G401 (cell line): Measurements from ENCODE around the gene CD81. TPM values are rescaled to one million over a fixed set of nuclear protein-coding genes. Genes with fewer than 3 reads are reported as not detected.
"Not testable (repeated sequence)": the region's sequence is repeated elsewhere in the genome, so short reads cannot be mapped to it uniquely, and the experiment has no call there.

Experiments
- DNase-seq: peaks from one replicate; pipeline ENCODE4 v3.0.0-alpha.2; 2015; ENCODE audit warnings: low spot score
- in situ Hi-C: cut with HindIII; loops from 2 replicates; pipeline ENCODE4 v1.10.0; 2016; ENCODE audit warnings: low sequenced_read_pairs, mixed read lengths
- total RNA-seq: library from RNA; depleted of rRNA; stranded (reverse); fragments of >200 nt; shearing (Covaris generic); gene quantifications from 2 replicates; pipeline ENCODE4 v1.2.3, GENCODE V29; 2014

CD81 gene
- total RNA-seq, 1 experiment from 2014 or later, result 105 TPM

- DNase-seq, result no peak
- in situ Hi-C loops, result no loop called here
Measured at GRCh38 chr11:2352420-2352819, 24.7 kb upstream of the CD81 start.

- no peak for DNase-seq
- in situ Hi-C loops, result no loop called here
Measured at GRCh38 chr11:2355000-2355644, 22.0 kb upstream of the CD81 start.

- in situ Hi-C loops, result no loop called here
- no peak for DNase-seq
Measured at GRCh38 chr11:2357246-2357645, 19.9 kb upstream of the CD81 start.

- in situ Hi-C loops, DNase-seq: not testable (repeated sequence)
Measured at GRCh38 chr11:2357651-2358050, 19.5 kb upstream of the CD81 start.

GRCh38 chr11:2358754-2359442 is 18.2 kb upstream of the CD81 start:
- DNase-seq, result no peak
- in situ Hi-C loops, result no loop called here

GRCh38 chr11:2359557-2359956 is 17.6 kb upstream of the CD81 start:
- no peak for DNase-seq
- in situ Hi-C loops, result no loop called here

- DNase-seq, result no peak
- in situ Hi-C loops, result no loop called here
Measured at GRCh38 chr11:2360081-2360642, 16.9 kb upstream of the CD81 start.

GRCh38 chr11:2361565-2361964 is 15.5 kb upstream of the CD81 start:
- in situ Hi-C loops, result no loop called here

GRCh38 chr11:2362414-2362813 is 14.7 kb upstream of the CD81 start:
- no peak for DNase-seq
- in situ Hi-C loops, result no loop called here

More at GRCh38 chr11:2361565-2361964, 15.5 kb upstream of the CD81 start:
- no peak for DNase-seq

GRCh38 chr11:2363130-2363529 is 14.0 kb upstream of the CD81 start:
- DNase-seq, result no peak
- in situ Hi-C loops, result no loop called here

GRCh38 chr11:2363577-2364370 is 13.3 kb upstream of the CD81 start:
- in situ Hi-C loops, result no loop called here
- no peak for DNase-seq

GRCh38 chr11:2364386-2364785 is 12.7 kb upstream of the CD81 start:
- DNase-seq, in situ Hi-C loops: not testable (repeated sequence)

GRCh38 chr11:2365571-2366210 is 11.4 kb upstream of the CD81 start:
- DNase-seq, result no peak
- in situ Hi-C loops, result no loop called here

- DNase-seq, result no peak
Measured at GRCh38 chr11:2366276-2366675, 10.8 kb upstream of the CD81 start.

GRCh38 chr11:2366733-2367132 is 10.4 kb upstream of the CD81 start:
- in situ Hi-C loops, result no loop called here

More at GRCh38 chr11:2366276-2366675, 10.8 kb upstream of the CD81 start:
- in situ Hi-C loops, result no loop called here

GRCh38 chr11:2367266-2368160 is 9.6 kb upstream of the CD81 start:
- in situ Hi-C loops, result no loop called here
- no peak for DNase-seq

More at GRCh38 chr11:2366733-2367132, 10.4 kb upstream of the CD81 start:
- no peak for DNase-seq

- in situ Hi-C loops, result no loop called here
- DNase-seq, result no peak
Measured at GRCh38 chr11:2368178-2368850, 8.8 kb upstream of the CD81 start.

- in situ Hi-C loops, result no loop called here
- DNase-seq, result no peak
Measured at GRCh38 chr11:2368851-2369180, 8.3 kb upstream of the CD81 start.
